ENCODE data around the gene GHITM.

- TF ChIP-seq CTCF (IDR thresholded peaks at IDR 0.05) = no peak
- no peak for TF ChIP-seq POLR2A (IDR thresholded peaks at IDR 0.05; ENCODE audit: low read depth)
These were observed 40.6 kb upstream of the GHITM start for GRCh38 chr10:84098667-84099066.

All from esophagus muscularis mucosa (tissue), 3 donors.